Fibroblast of lung (primary cell): ENCODE results near the gene PAM. TPM values are rescaled to one million over a fixed set of nuclear protein-coding genes. Genes with fewer than 3 reads are reported as not detected.
"Not testable (repeated sequence)": the region's sequence is repeated elsewhere in the genome, so short reads cannot be mapped to it uniquely, and the experiment has no call there.

ENCODE experiments used
- DNase-seq, 2 donors: peaks; one replicate each; pipeline versions ENCODE4 v3.0.0 to v3.0.0-alpha.2; 2010; ENCODE audit warnings: low read depth in 2 of 2
- H2AFZ ChIP-seq: 2 replicates; pipeline ENCODE4 v1.5.1; 2012; ENCODE audit warnings: low read length, control low read depth, inconsistent platforms
- H3K27ac ChIP-seq: 2 replicates; pipeline ENCODE4 v1.5.1; 2011; ENCODE audit warnings: low read length, control low read depth; ENCODE audit not compliant: insufficient read depth
- H3K27me3 ChIP-seq: 2 replicates; pipeline ENCODE4 v1.5.1; 2011; ENCODE audit warnings: mild to moderate bottlenecking, low read length; ENCODE audit not compliant: control insufficient read depth, insufficient read depth
- H3K36me3 ChIP-seq: 2 replicates; pipeline ENCODE4 v1.5.1; 2011; ENCODE audit warnings: low read length; ENCODE audit not compliant: control insufficient read depth, insufficient read depth
- H3K4me1 ChIP-seq: 2 replicates; pipeline ENCODE4 v1.5.1; 2011; ENCODE audit warnings: low read length; ENCODE audit not compliant: control insufficient read depth, insufficient read depth; ENCODE audit errors: extremely low read depth
- H3K4me2 ChIP-seq: 2 replicates; pipeline ENCODE4 v1.5.1; 2011; ENCODE audit warnings: low read length, control low read depth; ENCODE audit not compliant: insufficient read depth; ENCODE audit errors: extremely low read depth
- H3K4me3 ChIP-seq, 4 experiments: fragments of 200-600 bp in 1 of 4; sonication (generic) in 1 of 4; replicated peaks in 1 of 4; 2 replicates each; pipeline ENCODE4 v1.5.1; 2011 to 2016; ENCODE audit warnings: low read length in 4 of 4, low read depth in 3 of 4, mild to moderate bottlenecking in 3 of 4, control low read depth in 2 of 4, inconsistent platforms in 1 of 4, mixed read lengths in 1 of 4; ENCODE audit not compliant: insufficient read depth in 1 of 4; ENCODE audit errors: control extremely low read depth in 1 of 4
- H3K79me2 ChIP-seq: 2 replicates; pipeline ENCODE4 v1.5.1; 2012; ENCODE audit warnings: mild to moderate bottlenecking, low read length, inconsistent platforms; ENCODE audit not compliant: control insufficient read depth, insufficient read depth
- H3K9ac ChIP-seq: 2 replicates; pipeline ENCODE4 v1.5.1; 2011; ENCODE audit warnings: mild to moderate bottlenecking, low read length, control low read depth; ENCODE audit not compliant: insufficient read depth
- H3K9me3 ChIP-seq: 2 replicates; pipeline ENCODE4 v1.5.1; 2012; ENCODE audit warnings: low read depth, low read length; ENCODE audit not compliant: control insufficient read depth, insufficient read depth
- H4K20me1 ChIP-seq: 2 replicates; pipeline ENCODE4 v1.5.1; 2011; ENCODE audit warnings: low read length; ENCODE audit not compliant: control insufficient read depth, insufficient read depth; ENCODE audit errors: extremely low read depth
- CTCF ChIP-seq, 2 donors: IDR thresholded peaks in 1 of 2; conservative IDR thresholded peaks in 1 of 2; 1 replicate in 1 of 2; 2 replicates in 1 of 2; pipeline ENCODE4 v1.5.1; 2011 to 2012; ENCODE audit warnings: low read length in 2 of 2, control low read depth in 1 of 2, inconsistent platforms in 1 of 2, low read depth in 1 of 2, mild to moderate bottlenecking in 1 of 2
- EZH2 ChIP-seq: IDR thresholded peaks from 2 replicates; pipeline ENCODE4 v1.5.1; 2012; ENCODE audit warnings: low read length, control low read depth, mild to moderate bottlenecking; ENCODE audit errors: missing control alignments
- polyA plus RNA-seq, 2 donors: library from polyadenylated mRNA; depleted of rRNA in 1 of 2; stranded (reverse) in 1 of 2; unstranded in 1 of 2; fragments of >200 nt; gene quantifications; 2 replicates each; pipeline ENCODE4 v1.2.1, GENCODE V29; 2011 to 2012; ENCODE audit warnings: missing spikeins in 1 of 2
- total RNA-seq: library from RNA; depleted of rRNA; stranded (reverse); fragments of >200 nt; gene quantifications from 2 replicates; pipeline ENCODE4 v1.2.1, GENCODE V29; 2014

Gene PAM
- total and polyA plus RNA-seq, 2 donors (not counting 1 experiment from before 2014, with no cell fraction given): 404 to 405 TPM

- peaks cover 26% of the 10 kb centered on the region for H3K79me2 ChIP-seq
- no peak overlapping the region for H3K9ac ChIP-seq
- no peak overlapping the region for H3K27ac ChIP-seq
- H2AFZ ChIP-seq: no peak overlapping the region
- no peaks in the 10 kb centered on the region for H3K4me1 ChIP-seq
- TF ChIP-seq CTCF (conservative IDR thresholded peaks at IDR 0.05 in 1 of 2, IDR thresholded peaks at IDR 0.05 in 1 of 2; ENCODE audit: low read depth in 1 of 2, low read length in 2 of 2) (no peak), EZH2 (no peak)
- no peaks in the 10 kb centered on the region for H3K9me3 ChIP-seq
- DNase-seq: no peak
- no peak overlapping the region for H3K4me2 ChIP-seq
- H3K36me3 ChIP-seq: no peaks in the 10 kb centered on the region
- H3K4me3 ChIP-seq: no peak overlapping the region
- no peaks in the 10 kb centered on the region for H4K20me1 ChIP-seq
- no peaks in the 10 kb centered on the region for H3K27me3 ChIP-seq
Observed at GRCh38 chr5:102772273-102772672, 17.2 kb downstream of the PAM start.

DNA sequence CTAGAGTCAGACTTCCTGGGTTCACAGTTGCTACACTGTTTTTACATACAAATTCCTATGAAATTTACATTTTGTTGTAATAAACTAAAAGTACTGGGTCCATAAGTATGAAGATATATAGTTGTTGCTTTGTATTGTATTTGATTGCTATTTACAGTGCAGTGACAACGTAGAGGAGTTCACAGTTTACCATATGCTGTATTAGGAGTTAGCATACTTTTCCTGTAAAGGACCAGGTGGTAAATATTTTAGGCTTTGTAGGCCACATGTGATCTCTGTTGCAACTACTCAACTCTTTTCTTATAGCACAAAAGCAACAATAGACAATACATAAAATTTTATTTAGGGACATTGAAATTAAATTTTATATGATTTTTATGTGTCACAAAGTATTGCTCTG is 18.0 kb downstream of the PAM start:
- no peak overlapping the region for H2AFZ ChIP-seq
- H3K9ac ChIP-seq: no peak overlapping the region
- H3K9me3 ChIP-seq: no peaks in the 10 kb centered on the region
- peaks cover 25% of the 10 kb centered on the region for H3K79me2 ChIP-seq
- no peak for DNase-seq
- no peak overlapping the region for H3K4me2 ChIP-seq
- H3K4me1 ChIP-seq: no peaks in the 10 kb centered on the region
- H4K20me1 ChIP-seq: no peaks in the 10 kb centered on the region
- TF ChIP-seq CTCF (conservative IDR thresholded peaks at IDR 0.05 in 1 of 2, IDR thresholded peaks at IDR 0.05 in 1 of 2; ENCODE audit: low read depth in 1 of 2, low read length in 2 of 2) (no peak), EZH2 (no peak)
- no peak overlapping the region for H3K27ac ChIP-seq
- H3K4me3 ChIP-seq: no peak overlapping the region
- H3K27me3 ChIP-seq: no peaks in the 10 kb centered on the region
- H3K36me3 ChIP-seq: no peaks in the 10 kb centered on the region

- H3K4me3 ChIP-seq, H3K4me2 ChIP-seq, H3K36me3 ChIP-seq, H2AFZ ChIP-seq, H3K27ac ChIP-seq, H3K9ac ChIP-seq, H3K27me3 ChIP-seq, H3K4me1 ChIP-seq, H4K20me1 ChIP-seq, H3K9me3 ChIP-seq: not testable (repeated sequence)
- peaks cover 21% of the 10 kb centered on the region for H3K79me2 ChIP-seq
- peak in 1 of 2 donors; percentile 27 for DNase-seq
Observed at GRCh38 chr5:102775756-102776155, 20.7 kb downstream of the PAM start.
